Body of pancreas (tissue), 4 donors: Measurements from ENCODE around the gene ARHGAP33. TPM values are rescaled to one million over a fixed set of nuclear protein-coding genes. Genes with fewer than 3 reads are reported as not detected.

Source experiments
- ATAC-seq: fragments of 150-250 bp; one replicate; pipeline ENCODE4 v1.9.1; 2016
- DNase-seq, 4 donors: peaks; one replicate each; pipeline ENCODE4 v3.0.0-alpha.2; 2019
- H3K27ac ChIP-seq, 4 donors: fragments of 200-600 bp; sonication (generic); 1 replicate in 3 of 4; 2 replicates in 1 of 4; pipeline versions ENCODE4 v1.5.1 to v1.6.1; 2016 to 2019; ENCODE audit warnings: mild to moderate bottlenecking in 1 of 4, mixed read lengths in 1 of 4, moderate library complexity in 1 of 4
- H3K27me3 ChIP-seq, 2 donors: fragments of 200-600 bp; sonication (generic); one replicate each; pipeline ENCODE4 v1.6.0; 2016; ENCODE audit warnings: mild to moderate bottlenecking in 1 of 2
- H3K36me3 ChIP-seq, 2 donors: fragments of 200-600 bp; sonication (generic); replicated peaks in 1 of 2; 2 replicates each; pipeline ENCODE4 v1.5.1; 2016; ENCODE audit warnings: low read depth in 2 of 2; ENCODE audit not compliant: insufficient read depth in 1 of 2
- H3K4me1 ChIP-seq: fragments of 200-600 bp; sonication (generic); one replicate; pipeline ENCODE4 v1.6.0; 2016
- H3K4me3 ChIP-seq, 2 donors: fragments of 200-600 bp; sonication (generic); 1 replicate in 1 of 2; 2 replicates in 1 of 2; pipeline ENCODE4 v1.5.1; 2016 to 2019
- H3K9me3 ChIP-seq, 3 donors: fragments of 200-600 bp; sonication (generic); 1 replicate in 2 of 3; 2 replicates in 1 of 3; pipeline ENCODE4 v1.5.1; 2016
- POLR2A ChIP-seq, 3 donors: fragments of 450-650 bp; IDR thresholded peaks; one replicate each; pipeline ENCODE4 v1.6.1; 2016; ENCODE audit warnings: antibody characterized with exemption in 3 of 3, mild to moderate bottlenecking in 2 of 3
- WGBS, 2 donors: methylation state at CpG; one replicate each; pipeline ENCODE4 v1.1.5; 2017; 5-methylcytosine and 5-hydroxymethylcytosine counted together
- intact Hi-C: fragments of 100-400 bp; cut with DNase I; formaldehyde crosslinking; loops from one replicate; pipeline ENCODE4 v1.15.1; 2023
- total RNA-seq, 2 donors: library from RNA; depleted of rRNA; stranded (reverse); fragments of >200 nt; gene quantifications; one replicate each; pipeline ENCODE4 v1.1.0, GENCODE V29; 2016
- TF ChIP-seq, protein P1 (sequence below), 7 experiments: fragments of 450-650 bp in 4 of 7; fragments of 200-600 bp in 3 of 7; sonication (generic) in 3 of 7; IDR thresholded peaks; one replicate each; pipeline ENCODE4 v1.5.1; 2016 to 2019; ENCODE audit warnings: antibody characterized with exemption in 7 of 7

Gene ARHGAP33
- total RNA-seq, 2 donors from 2014 or later = 8.6 to 71.5 TPM

DNA sequence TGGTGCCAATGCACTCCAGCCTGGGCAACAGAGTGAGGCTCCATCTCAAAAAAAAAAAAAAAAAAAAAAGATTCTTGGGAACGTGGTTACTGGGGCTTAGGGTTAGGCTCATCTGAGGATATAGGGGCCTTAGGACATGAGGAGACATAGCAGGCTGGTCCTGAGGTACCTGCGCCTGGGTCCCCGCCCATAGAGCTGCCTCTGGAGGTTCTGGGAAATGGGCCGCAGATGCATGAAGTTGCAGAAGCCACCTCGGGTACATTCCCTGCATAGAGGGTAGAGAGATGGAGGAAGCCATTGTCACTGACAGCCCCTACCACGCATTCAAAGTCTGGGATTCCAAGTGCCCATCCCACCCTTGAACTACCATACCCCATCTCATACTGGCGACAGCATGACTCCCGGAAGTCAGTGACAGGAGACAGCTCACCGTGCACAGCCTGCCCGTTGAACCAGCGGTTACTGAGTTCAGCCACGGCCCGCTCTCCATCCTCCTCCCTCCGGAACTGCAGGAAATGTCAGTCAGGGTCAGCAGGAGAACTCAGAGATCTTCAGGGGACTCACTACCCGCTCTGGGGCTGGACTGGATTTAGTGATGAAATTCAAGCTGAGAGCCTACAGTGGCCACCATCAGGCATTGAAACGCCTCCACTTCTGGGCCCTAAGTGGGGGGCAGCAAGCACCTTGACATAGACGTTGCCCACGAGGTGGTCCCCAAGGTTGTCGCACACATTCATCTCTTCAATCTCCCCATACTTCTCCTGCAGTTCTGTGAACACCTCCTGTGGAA lies 31.5 kb upstream of the ARHGAP33 start:
- no peak overlapping the region for H3K4me3 ChIP-seq
- H3K27me3 ChIP-seq = no peaks in the 10 kb centered on the region
- DNase-seq = no peak
- H3K36me3 ChIP-seq = no peaks in the 10 kb centered on the region
- no peak for ATAC-seq
- WGBS, 2 donors = 84 to 86% methylated on average over 16 to 19 of the region's 19 CpGs
- intact Hi-C loops = no loop called here
- no peak for TF ChIP-seq POLR2A (IDR thresholded peaks at IDR 0.05)
- TF ChIP-seq, protein P1, sequence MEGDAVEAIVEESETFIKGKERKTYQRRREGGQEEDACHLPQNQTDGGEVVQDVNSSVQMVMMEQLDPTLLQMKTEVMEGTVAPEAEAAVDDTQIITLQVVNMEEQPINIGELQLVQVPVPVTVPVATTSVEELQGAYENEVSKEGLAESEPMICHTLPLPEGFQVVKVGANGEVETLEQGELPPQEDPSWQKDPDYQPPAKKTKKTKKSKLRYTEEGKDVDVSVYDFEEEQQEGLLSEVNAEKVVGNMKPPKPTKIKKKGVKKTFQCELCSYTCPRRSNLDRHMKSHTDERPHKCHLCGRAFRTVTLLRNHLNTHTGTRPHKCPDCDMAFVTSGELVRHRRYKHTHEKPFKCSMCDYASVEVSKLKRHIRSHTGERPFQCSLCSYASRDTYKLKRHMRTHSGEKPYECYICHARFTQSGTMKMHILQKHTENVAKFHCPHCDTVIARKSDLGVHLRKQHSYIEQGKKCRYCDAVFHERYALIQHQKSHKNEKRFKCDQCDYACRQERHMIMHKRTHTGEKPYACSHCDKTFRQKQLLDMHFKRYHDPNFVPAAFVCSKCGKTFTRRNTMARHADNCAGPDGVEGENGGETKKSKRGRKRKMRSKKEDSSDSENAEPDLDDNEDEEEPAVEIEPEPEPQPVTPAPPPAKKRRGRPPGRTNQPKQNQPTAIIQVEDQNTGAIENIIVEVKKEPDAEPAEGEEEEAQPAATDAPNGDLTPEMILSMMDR (IDR thresholded peaks at IDR 0.05) = no peak
- H3K4me1 ChIP-seq = peaks cover 45% of the 10 kb centered on the region
- H3K9me3 ChIP-seq = no peaks in the 10 kb centered on the region
- H3K27ac ChIP-seq = peak overlapping the region in 2 of 4 donors; percentile 99 to 100

DNA sequence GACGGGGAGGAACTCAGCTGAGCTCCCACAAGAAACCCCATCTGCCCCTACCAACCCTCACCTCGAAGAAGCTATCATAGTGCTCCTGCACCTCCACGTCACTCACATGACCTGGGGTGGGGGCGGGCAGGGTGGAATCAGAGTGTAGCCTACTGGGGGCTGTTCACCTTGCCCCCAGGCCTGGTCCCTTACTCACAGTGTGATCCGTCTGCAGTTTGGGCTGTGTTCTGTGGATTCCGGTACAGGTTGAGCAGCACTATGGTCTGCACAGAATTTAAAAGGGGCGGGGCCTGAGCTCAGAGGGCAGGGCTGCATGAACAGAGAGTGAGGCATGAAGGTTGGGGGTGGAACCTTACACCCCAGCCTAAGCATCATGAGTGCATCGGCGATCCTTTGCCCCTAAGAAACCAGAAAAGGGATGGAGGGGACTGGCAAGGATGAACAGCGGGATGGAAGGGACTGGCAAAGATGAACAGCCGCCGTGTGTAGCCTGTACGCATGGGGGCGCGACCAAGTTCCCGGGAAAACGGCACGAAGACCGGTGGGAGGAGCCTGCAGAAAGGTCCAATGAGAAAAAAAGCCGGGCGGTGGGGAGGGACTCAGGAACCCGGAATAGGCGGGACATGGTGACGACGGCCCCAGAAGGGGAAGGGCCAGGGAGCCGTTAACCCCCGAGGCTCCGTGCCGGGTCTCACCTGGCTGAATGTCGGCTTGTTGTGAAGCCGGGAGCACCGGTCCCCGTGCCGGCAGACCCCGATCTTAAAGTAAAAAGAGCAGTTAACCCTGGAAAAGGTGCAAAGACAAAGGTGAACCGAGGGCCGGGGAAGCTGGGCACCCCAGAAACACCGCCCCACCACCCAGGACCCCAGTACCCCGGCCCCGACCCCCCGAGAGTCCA lies 30.7 kb upstream of the ARHGAP33 start:
- H3K36me3 ChIP-seq = no peaks in the 10 kb centered on the region
- H3K27me3 ChIP-seq = no peaks in the 10 kb centered on the region
- intact Hi-C loops = no loop called here
- H3K27ac ChIP-seq = peak overlapping the region; percentile 97 to 100 (median 100)
- peak; percentile 95 to 98 (median 96) for DNase-seq
- 4 to 8% methylated on average over 34 to 41 of the region's 41 CpGs for WGBS, 2 donors
- peak; percentile 67 for ATAC-seq
- no peaks in the 10 kb centered on the region for H3K9me3 ChIP-seq
- H3K4me3 ChIP-seq = peak overlapping the region; percentile 67 to 78
- H3K4me1 ChIP-seq = peaks cover 49% of the 10 kb centered on the region
- TF ChIP-seq, protein P1 (IDR thresholded peaks at IDR 0.05) = peak in 6 of 7 experiments; percentile 9 to 53 (median 46)
- peak in 1 of 3 donors; percentile 90 for TF ChIP-seq POLR2A (IDR thresholded peaks at IDR 0.05)

DNA sequence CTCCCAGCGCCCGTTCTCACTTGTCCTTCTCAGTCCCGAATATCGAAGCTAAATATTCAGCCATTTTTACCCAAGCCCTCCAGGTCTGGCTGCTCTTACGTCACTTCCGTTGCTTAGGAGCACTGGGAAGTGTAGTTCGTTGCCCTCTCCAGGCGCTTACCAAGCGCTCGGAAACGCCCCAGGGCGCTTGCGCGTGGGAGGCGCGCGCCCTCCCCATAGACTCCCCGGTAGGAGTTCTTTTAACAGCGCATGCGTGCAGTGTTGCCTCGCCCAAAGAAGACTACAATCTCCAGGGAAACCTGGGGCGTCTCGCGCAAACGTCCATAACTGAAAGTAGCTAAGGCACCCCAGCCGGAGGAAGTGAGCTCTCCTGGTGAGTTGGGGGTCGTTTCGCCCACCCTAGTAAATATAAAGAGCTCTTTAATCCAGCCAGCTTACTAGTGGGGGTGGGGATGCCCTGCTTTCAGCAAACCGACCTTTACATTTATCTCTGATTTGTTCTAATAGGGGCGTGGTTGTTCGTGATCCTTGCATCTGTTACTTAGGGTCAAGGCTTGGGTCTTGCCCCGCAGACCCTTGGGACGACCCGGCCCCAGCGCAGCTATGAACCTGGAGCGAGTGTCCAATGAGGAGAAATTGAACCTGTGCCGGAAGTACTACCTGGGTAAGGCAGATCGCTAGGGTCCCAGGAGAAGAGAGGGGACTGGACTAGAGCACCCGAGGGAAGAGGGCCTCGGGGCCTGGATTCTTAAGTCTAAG lies 29.9 kb upstream of the ARHGAP33 start, which contains the start of the genes PSENEN and U2AF1L4:
Gene PSENEN (plus strand): TSS at position 324 of the 759 bp plus-strand sequence. CDS start 280 bp downstream, at position 604.
Gene U2AF1L4 (minus strand): TSS at position 91 of the 759 bp plus-strand sequence. CDS start 27 bp downstream, at position 64.
- peak within 1 kb of the TSS; percentile 97 to 100 (median 100) for H3K27ac ChIP-seq
- no peaks in the 10 kb centered on the region for H3K9me3 ChIP-seq
- no peaks in the 10 kb centered on the region for H3K27me3 ChIP-seq
- TF ChIP-seq, protein P1 (IDR thresholded peaks at IDR 0.05) = peak in 2 of 7 experiments; percentile 32 to 36
- TF ChIP-seq POLR2A (IDR thresholded peaks at IDR 0.05) = peak in 1 of 3 donors; percentile 63
- DNase-seq (peak; percentile 97 to 99 (median 99)), ATAC-seq (peak; percentile 75)
- H3K36me3 ChIP-seq = no peaks in the 10 kb centered on the region
- peaks cover 49% of the 10 kb centered on the region for H3K4me1 ChIP-seq
- intact Hi-C loops = no loop called here
- H3K4me3 ChIP-seq = peak within 1 kb of the TSS; percentile 67 to 78
- WGBS, 2 donors = 0 to 1% methylated on average over 24 to 40 of the region's 40 CpGs

DNA sequence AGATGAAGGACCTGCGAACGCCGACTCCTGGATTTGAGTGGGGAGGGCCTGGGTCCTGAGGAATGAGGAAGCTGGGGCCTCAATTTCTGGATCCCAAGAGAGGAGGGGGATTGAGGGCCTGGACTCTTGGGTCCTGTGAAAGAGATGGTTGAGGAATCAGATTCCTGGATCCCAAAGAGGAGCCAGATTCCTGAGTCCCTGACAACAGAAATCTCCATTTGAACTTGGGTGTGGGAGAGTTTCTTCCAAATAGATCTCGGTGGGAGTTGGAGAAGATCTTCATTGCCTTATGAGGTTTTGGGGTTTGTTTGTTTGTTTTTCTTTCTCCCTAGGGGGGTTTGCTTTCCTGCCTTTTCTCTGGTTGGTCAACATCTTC lies 29.3 kb upstream of the ARHGAP33 start:
- no peak for ATAC-seq
- intact Hi-C loops = no loop called here
- H3K27ac ChIP-seq = peak overlapping the region in 3 of 4 donors; percentile 56 to 100 (median 99)

More for the DNA sequence above, 29.3 kb upstream of the ARHGAP33 start:
- no peaks in the 10 kb centered on the region for H3K9me3 ChIP-seq
- 1 to 18% methylated on average over 4 of the region's 4 CpGs for WGBS, 2 donors
- H3K4me3 ChIP-seq = peak overlapping the region; percentile 67 to 78
- TF ChIP-seq, protein P1 (IDR thresholded peaks at IDR 0.05) = no peak
- H3K27me3 ChIP-seq = no peaks in the 10 kb centered on the region
- H3K4me1 ChIP-seq = peaks cover 49% of the 10 kb centered on the region
- H3K36me3 ChIP-seq = no peaks in the 10 kb centered on the region
- no peak for DNase-seq
